ENCODE measurements around the gene APBA3.

The APBA3 gene

GRCh38 chr19:3712663-3713611 lies 48.6 kb downstream of the APBA3 start:
- no peak for DNase-seq

- no peak for DNase-seq
These were observed 51.2 kb downstream of the APBA3 start for GRCh38 chr19:3710265-3710812.

GRCh38 chr19:3708207-3708931 lies 53.1 kb downstream of the APBA3 start, which contains the start of gene TJP3:
TJP3 (plus strand) TSS chr19:3708384; CDS start chr19:3728433, 20,049 bp downstream.
- DNase-seq, result no peak

GRCh38 chr19:3707868-3708206 lies 53.7 kb downstream of the APBA3 start:
- DNase-seq, result no peak

GRCh38 chr19:3701200-3701599 lies 60.3 kb downstream of the APBA3 start:
- DNase-seq, result no peak

Data from activated CD4-positive, alpha-beta T cell treated with anti-CD3 and anti-CD28 coated beads, Interleukin-2, amount 50 U/mL, for 4 hours (primary cell).